GM18868 (cell line): Measurements from ENCODE around the gene PPFIBP2.
A peak's percentile ranks its signal among the peaks of the same experiment; 100 is the strongest.

Experiments used
- ATAC-seq: cut with Tn5 transposase; IDR thresholded peaks from one replicate; pipeline ENCODE4 v1.9.1; 2021; ENCODE audit warnings: mild to moderate bottlenecking, moderate library complexity; ENCODE audit not compliant: unreplicated experiment

Gene PPFIBP2

DNA sequence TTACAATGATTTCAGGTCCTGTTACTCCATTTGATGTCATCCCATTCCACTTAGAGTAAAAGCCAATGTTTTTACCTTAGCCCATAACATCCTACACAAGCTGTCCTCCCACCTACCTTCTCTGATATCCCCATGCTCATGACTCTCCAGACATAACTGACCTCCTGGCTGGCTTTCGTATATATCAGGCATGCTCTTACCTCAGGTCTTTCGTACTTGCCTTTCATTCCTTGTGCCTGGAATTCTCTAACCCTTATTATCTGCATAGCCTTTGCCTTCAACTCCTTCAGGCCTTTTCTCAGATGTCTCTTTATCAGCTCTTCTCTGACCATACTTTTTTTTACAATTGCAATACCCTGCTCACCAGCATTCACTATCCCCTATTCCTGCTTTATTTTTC, 169.8 kb downstream of the PPFIBP2 start:
- ATAC-seq, result no peak

DNA sequence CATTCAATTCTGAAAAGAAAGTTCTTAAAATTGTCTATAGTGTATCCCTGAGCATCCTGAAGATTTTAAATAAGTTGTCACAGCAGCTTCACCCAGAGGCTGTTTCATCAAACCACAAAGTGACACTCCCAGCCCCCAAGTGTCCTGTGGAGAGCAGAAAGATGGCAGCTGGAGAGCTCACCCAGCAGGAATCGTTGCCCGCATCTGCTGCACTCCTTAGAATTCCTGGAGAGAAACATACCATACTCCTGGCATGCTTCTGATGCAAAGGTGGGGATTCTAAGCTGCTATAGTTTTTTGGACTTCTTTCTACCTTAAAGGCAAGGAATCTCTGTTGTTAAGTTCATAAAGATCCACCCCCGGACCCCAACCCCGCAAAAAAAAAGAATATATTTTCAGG, 173.0 kb downstream of the PPFIBP2 start:
- ATAC-seq, result no peak

DNA sequence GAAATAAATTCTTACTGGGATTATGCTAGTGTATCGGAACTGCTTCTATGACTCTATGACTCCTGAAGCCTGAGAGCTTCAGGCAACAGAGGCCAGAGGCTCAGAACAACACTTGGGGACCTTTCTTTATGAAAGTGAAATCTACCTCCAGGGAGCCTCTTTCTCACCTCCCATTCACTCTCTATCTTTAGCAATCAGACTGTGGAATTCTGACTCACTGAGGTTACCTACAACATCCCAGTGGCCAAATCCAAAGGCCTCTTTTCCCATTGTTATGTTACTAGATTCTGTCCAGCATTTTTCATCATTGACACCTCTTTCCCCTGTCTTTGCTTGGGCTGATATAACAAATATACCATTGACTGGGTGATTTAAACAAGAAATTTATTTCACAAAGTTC, 173.6 kb downstream of the PPFIBP2 start:
- ATAC-seq, result no peak

DNA sequence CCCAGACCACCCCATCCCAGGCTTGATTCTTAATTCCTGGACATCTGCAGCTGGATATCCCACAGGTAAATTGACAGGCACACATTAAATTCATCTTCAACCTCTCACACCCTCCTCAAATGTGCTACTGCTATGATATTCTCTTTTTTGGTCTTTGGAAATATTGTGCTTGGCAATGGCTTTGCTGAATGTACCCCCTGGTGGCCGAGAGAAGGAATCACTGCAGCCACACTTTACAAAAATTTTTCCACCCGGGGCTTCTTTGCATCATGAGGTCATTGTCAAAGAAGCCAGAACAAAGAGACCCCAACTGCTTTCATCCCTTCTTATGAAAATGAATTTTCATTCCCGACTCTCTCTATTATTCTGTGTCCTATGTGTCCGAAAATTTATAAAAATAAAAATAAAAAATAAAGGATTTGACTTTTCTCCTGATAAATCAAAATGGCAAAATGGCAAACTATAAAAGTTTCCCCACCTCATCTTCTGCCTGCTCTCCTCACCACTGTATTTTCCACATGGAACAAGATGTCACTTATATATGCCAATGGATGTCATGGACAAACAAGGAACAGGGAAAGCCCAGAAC, 174.5 kb downstream of the PPFIBP2 start:
- ATAC-seq, result peak; percentile 85

DNA sequence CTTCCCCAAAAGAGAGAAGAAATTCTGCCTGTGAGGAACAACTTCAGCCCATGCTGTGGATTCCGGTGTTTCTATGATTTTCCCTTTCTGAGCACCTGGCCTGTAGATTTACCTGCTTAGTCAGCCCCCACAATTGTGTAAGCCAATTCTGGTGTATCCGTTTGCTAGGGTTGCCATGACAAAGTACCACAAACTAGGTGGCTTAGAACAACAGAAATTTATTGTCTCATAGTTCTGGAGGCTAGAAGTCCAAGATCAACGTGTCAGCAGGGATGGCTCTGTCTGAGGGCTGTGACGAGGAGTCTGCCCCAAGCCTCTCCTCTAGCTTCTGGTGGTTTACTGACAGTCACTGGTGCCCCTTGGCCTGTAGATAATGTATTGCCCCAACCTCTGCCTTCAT, 175.4 kb downstream of the PPFIBP2 start:
- ATAC-seq, result no peak

DNA sequence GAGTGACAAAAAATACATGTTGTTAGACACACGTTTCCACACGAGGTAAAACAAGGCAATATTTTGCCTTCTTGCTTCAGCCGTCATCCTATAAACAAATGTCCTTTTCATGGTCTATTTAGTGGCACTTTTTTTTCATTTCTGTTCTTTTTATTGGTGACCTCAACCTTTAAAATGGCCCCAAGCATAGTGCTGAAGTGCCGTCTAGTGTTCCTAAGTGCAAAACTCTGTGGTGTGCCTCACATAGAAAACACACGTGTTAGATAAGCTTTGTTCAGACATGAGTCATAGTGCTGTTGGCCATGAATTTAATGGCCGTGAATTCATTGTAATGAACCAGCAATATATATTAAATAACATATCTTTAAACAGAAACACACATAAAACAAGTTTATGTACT, 176.8 kb downstream of the PPFIBP2 start:
- ATAC-seq, result no peak

DNA sequence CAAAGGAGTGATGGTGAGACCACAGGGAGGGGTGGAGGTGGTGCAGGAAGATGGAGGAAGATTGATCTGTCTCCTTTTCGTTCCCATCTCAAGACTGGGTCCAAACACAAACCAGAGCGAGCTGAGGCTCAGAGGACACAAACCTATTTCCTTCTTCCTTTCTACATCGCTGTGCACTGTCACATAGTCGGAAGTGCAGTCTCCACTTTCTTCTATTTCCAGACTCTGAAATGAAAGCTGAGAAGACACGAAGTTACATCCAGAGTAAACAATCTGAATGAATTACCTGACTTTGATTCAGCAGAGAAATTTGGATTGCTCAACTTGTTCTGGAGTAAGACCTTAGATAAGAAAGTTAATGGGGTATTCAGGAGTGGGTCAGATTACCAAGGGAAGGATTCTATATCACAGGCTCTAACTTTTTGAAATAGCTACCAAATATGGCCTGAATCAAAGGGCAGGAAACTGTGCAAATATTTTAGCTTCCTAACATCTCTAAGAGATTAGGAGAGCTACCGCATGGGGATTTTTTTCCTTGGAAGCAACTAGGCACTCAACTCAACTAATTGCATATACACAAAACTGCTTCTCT, 178.1 kb downstream of the PPFIBP2 start:
- ATAC-seq, result no peak

DNA sequence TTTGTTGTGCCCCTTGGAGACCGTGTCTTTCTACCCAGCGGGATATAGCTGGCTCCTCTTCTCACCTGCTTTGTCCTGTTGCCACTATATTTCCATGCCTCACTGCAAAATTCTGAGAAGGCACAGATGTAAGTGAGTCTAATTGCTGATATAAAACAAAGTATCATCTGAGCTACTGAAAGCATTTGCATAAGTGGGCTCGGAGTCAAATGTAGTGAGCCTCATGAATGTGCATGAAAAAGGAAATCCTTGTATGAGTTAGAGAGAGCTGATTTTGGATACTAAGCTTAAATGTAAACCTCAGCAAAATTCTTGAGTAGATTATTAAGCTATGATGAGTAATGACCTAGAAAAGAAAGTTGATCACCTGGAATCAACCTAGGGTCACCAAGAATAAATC, 178.6 kb downstream of the PPFIBP2 start:
- ATAC-seq, result no peak

DNA sequence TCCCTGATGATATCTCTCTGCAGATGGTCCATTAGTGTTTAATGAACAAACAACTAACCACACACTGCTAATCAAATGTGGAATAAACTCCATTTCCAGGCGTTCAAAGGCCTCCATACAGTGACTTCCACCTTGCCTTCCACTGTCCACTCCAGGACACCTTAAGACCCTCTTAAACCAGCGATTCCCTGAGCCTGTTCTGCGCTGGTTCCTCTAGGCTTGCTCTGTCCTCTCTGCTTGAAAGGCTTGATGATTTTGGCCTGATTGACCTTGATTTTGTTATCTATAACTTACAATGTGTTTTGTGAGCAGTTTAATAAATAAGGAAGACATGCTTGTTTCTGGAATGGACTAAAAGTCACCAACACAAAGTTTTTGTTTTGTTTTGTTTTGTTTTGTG, 180.4 kb downstream of the PPFIBP2 start:
- no peak for ATAC-seq

DNA sequence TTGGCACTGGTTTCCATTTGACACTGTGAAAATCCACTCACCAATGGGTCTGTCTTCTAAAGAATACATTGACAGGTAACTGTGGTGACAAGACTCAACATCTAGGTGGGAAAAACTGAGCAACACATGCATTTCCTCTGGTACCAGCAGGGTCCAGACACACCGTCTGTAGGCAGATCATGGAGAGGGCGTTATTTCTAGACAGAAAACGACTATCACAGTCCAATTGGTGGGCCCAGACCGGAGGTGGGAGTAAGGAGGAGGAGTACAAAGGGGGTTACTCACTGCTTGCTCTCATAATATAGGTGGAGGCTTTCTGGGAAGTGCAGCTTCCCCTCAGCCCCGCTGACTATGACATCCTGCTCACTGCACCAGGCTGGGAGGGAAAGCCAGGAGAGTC, 182.6 kb downstream of the PPFIBP2 start:
- ATAC-seq, result no peak
